SK-N-SH treated with all-trans-retinoic acid at 6 μM for 48 hours (cell line): ENCODE data around the gene PCDH9.

Source experiments
- GLIS3 ChIP-seq: fragments of 250-450 bp; sonication (Bioruptor Pico); IDR thresholded peaks from 2 replicates; pipeline ENCODE4 v1.5.0; 2020; ENCODE audit warnings: mild to moderate bottlenecking, moderate library complexity
- OSR1 ChIP-seq: fragments of 250-450 bp; sonication (Bioruptor Pico); IDR thresholded peaks from 2 replicates; pipeline ENCODE4 v1.8.0; 2022; ENCODE audit warnings: moderate library complexity, mild to moderate bottlenecking, inconsistent platforms
- PATZ1 ChIP-seq: fragments of 250-450 bp; sonication (Bioruptor Pico); IDR thresholded peaks from 2 replicates; pipeline ENCODE4 v1.8.0; 2020; ENCODE audit warnings: mild to moderate bottlenecking, moderate library complexity, borderline replicate concordance
- TSHZ2 ChIP-seq: fragments of 250-450 bp; sonication (Bioruptor Pico); IDR thresholded peaks from 2 replicates; pipeline ENCODE4 v1.5.0; 2020; ENCODE audit warnings: mild to moderate bottlenecking, moderate library complexity
- TF ChIP-seq, protein P1 (sequence below): fragments of 250-450 bp; sonication (Bioruptor Pico); IDR thresholded peaks from 2 replicates; pipeline ENCODE4 v1.5.1; 2020; ENCODE audit warnings: low read depth, mild to moderate bottlenecking, moderate library complexity

DNA sequence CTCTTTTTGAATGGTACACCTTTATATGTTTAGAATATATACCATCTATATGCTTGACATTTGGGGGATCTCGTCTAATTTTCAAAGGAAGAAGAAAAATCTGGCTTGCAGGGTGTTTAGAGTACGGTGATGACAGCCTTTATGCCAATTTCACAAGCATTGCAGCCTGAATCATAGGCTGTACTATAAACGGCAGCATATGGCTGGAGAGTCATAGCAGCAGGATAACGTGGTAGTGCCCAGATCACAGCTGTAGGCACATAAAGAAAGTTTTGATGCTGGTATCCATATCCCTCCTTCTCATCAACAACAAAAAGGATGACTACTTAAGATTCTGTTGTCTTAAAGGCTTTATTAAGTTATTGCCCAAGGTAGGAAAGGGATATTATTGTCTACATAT lies 253.0 kb downstream of the PCDH9 start:
- TF ChIP-seq OSR1 (no peak), TSHZ2 (CRISPR knock-in tag) (no peak), PATZ1 (CRISPR knock-in tag) (no peak), GLIS3 (CRISPR knock-in tag) (no peak)
- TF ChIP-seq, protein P1, sequence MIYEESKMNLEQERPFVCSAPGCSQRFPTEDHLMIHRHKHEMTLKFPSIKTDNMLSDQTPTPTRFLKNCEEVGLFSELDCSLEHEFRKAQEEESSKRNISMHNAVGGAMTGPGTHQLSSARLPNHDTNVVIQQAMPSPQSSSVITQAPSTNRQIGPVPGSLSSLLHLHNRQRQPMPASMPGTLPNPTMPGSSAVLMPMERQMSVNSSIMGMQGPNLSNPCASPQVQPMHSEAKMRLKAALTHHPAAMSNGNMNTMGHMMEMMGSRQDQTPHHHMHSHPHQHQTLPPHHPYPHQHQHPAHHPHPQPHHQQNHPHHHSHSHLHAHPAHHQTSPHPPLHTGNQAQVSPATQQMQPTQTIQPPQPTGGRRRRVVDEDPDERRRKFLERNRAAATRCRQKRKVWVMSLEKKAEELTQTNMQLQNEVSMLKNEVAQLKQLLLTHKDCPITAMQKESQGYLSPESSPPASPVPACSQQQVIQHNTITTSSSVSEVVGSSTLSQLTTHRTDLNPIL (CRISPR knock-in tag) = no peak
